Immature natural killer cell (primary cell): ENCODE data around the gene ARFIP1. TPM values are rescaled to one million over a fixed set of nuclear protein-coding genes. Genes with fewer than 3 reads are reported as not detected.
"Not testable (repeated sequence)": the region's sequence is repeated elsewhere in the genome, so short reads cannot be mapped to it uniquely, and the experiment has no call there.

Experiments used
- DNase-seq, 3 donors: peaks; one replicate each; pipeline ENCODE4 v3.0.0; 2022; ENCODE audit warnings: mixed read lengths in 1 of 3
- H3K27ac Mint-ChIP-seq, 6 donors: one replicate each; pipeline ENCODE4 v1.8.0; 2020; ENCODE audit warnings: mixed read lengths in 6 of 6, mild to moderate bottlenecking in 5 of 6, inconsistent platforms in 4 of 6, moderate library complexity in 3 of 6
- H3K27me3 Mint-ChIP-seq, 3 donors: one replicate each; pipeline ENCODE4 v1.8.0; 2020 to 2021; ENCODE audit warnings: low read depth in 3 of 3, mild to moderate bottlenecking in 3 of 3, mixed read lengths in 3 of 3, moderate library complexity in 3 of 3, inconsistent platforms in 1 of 3
- H3K36me3 Mint-ChIP-seq, 3 donors: one replicate each; pipeline ENCODE4 v1.8.0; 2020; ENCODE audit warnings: mixed read lengths in 3 of 3, inconsistent platforms in 2 of 3, mild to moderate bottlenecking in 2 of 3
- H3K4me1 Mint-ChIP-seq, 2 donors: one replicate each; pipeline ENCODE4 v1.8.0; 2020; ENCODE audit warnings: inconsistent platforms in 2 of 2, mild to moderate bottlenecking in 2 of 2, mixed read lengths in 2 of 2, moderate library complexity in 1 of 2
- H3K4me3 Mint-ChIP-seq, 5 donors: one replicate each; pipeline ENCODE4 v1.8.0; 2020; ENCODE audit warnings: mild to moderate bottlenecking in 5 of 5, mixed read lengths in 5 of 5, inconsistent platforms in 3 of 5, moderate library complexity in 3 of 5
- H3K9me3 Mint-ChIP-seq, 6 donors: one replicate each; pipeline ENCODE4 v1.8.0; 2020; ENCODE audit warnings: mild to moderate bottlenecking in 6 of 6, mixed read lengths in 6 of 6, inconsistent platforms in 4 of 6, moderate library complexity in 3 of 6
- polyA plus RNA-seq, 3 donors: library from polyadenylated mRNA; unstranded; fragments of 300-500 nt; fragmentation: Illumina TruSeq; gene quantifications; one replicate each; pipeline ENCODE4 v1.2.3, GENCODE V29; 2021

The ARFIP1 gene
- polyA plus RNA-seq, 3 donors from 2014 or later: 23.2 to 31.0 (median 25.6) TPM

GRCh38 chr4:152864361-152864760, 84.6 kb downstream of the ARFIP1 start:
- Mint-ChIP-seq H3K4me3 (no peak overlapping the region), H3K27me3 (peaks cover 0 to 1% (median under 1%) of the 10 kb centered on the region in 3 donors), H3K9me3 (no peaks in the 10 kb centered on the region), H3K36me3 (peaks cover 0 to 11% (median 6%) of the 10 kb centered on the region in 3 donors), H3K4me1 (no peaks in the 10 kb centered on the region), H3K27ac (peak overlapping the region in 1 of 6 donors; percentile 34)
- DNase-seq: no peak

GRCh38 chr4:152866432-152866993, 86.8 kb downstream of the ARFIP1 start:
- peaks cover 5 to 17% (median 6%) of the 10 kb centered on the region in 3 donors for H3K36me3 Mint-ChIP-seq
- not testable (repeated sequence) for H3K27me3 Mint-ChIP-seq, DNase-seq, H3K4me3 Mint-ChIP-seq, H3K9me3 Mint-ChIP-seq, H3K4me1 Mint-ChIP-seq, H3K27ac Mint-ChIP-seq

- Mint-ChIP-seq H3K27ac (no peak overlapping the region), H3K4me1 (no peaks in the 10 kb centered on the region), H3K4me3 (no peak overlapping the region), H3K27me3 (peaks cover 0 to 2% (median 1%) of the 10 kb centered on the region in 3 donors), H3K36me3 (peaks cover 15 to 22% (median 15%) of the 10 kb centered on the region in 3 donors), H3K9me3 (no peaks in the 10 kb centered on the region)
- DNase-seq: no peak
Observed at GRCh38 chr4:152870606-152871005, 90.9 kb downstream of the ARFIP1 start.

- Mint-ChIP-seq H3K27me3 (no peaks in the 10 kb centered on the region), H3K27ac (no peak overlapping the region), H3K4me1 (no peaks in the 10 kb centered on the region), H3K9me3 (no peaks in the 10 kb centered on the region), H3K4me3 (no peak overlapping the region), H3K36me3 (peaks cover 22 to 42% (median 36%) of the 10 kb centered on the region in 3 donors)
- no peak for DNase-seq
Observed at GRCh38 chr4:152875261-152875660, 95.5 kb downstream of the ARFIP1 start.

- DNase-seq: no peak
Observed at GRCh38 chr4:152877868-152878267, 98.1 kb downstream of the ARFIP1 start.

GRCh38 chr4:152880263-152880662, 100.5 kb downstream of the ARFIP1 start:
- H3K27ac Mint-ChIP-seq: no peak overlapping the region
- H3K4me1 Mint-ChIP-seq: no peaks in the 10 kb centered on the region
- H3K27me3 Mint-ChIP-seq: no peaks in the 10 kb centered on the region
- peaks cover 24 to 44% (median 43%) of the 10 kb centered on the region in 3 donors for H3K36me3 Mint-ChIP-seq
- H3K4me3 Mint-ChIP-seq: no peak overlapping the region
- no peaks in the 10 kb centered on the region for H3K9me3 Mint-ChIP-seq
- DNase-seq: no peak

More at GRCh38 chr4:152877868-152878267, 98.1 kb downstream of the ARFIP1 start:
- Mint-ChIP-seq H3K4me1 (no peaks in the 10 kb centered on the region), H3K9me3 (no peaks in the 10 kb centered on the region), H3K27ac (no peak overlapping the region), H3K27me3 (no peaks in the 10 kb centered on the region), H3K4me3 (no peak overlapping the region), H3K36me3 (peaks cover 27 to 46% (median 43%) of the 10 kb centered on the region in 3 donors)

GRCh38 chr4:152881974-152882373, 102.2 kb downstream of the ARFIP1 start:
- no peaks in the 10 kb centered on the region for H3K9me3 Mint-ChIP-seq
- H3K36me3 Mint-ChIP-seq: peaks cover 21 to 40% (median 37%) of the 10 kb centered on the region in 3 donors
- no peak for DNase-seq
- no peak overlapping the region for H3K4me3 Mint-ChIP-seq
- no peaks in the 10 kb centered on the region for H3K4me1 Mint-ChIP-seq
- H3K27me3 Mint-ChIP-seq: no peaks in the 10 kb centered on the region
- no peak overlapping the region for H3K27ac Mint-ChIP-seq

- peaks cover 22 to 26% (median 26%) of the 10 kb centered on the region in 3 donors for H3K36me3 Mint-ChIP-seq
- H3K4me1 Mint-ChIP-seq: no peaks in the 10 kb centered on the region
- H3K4me3 Mint-ChIP-seq: no peak overlapping the region
Observed at GRCh38 chr4:152885185-152885584, 105.4 kb downstream of the ARFIP1 start.

GRCh38 chr4:152886201-152886600, 106.4 kb downstream of the ARFIP1 start:
- H3K36me3 Mint-ChIP-seq: peaks cover 29 to 35% (median 30%) of the 10 kb centered on the region in 3 donors
- no peaks in the 10 kb centered on the region for H3K4me1 Mint-ChIP-seq
- no peaks in the 10 kb centered on the region for H3K9me3 Mint-ChIP-seq
- H3K4me3 Mint-ChIP-seq: no peak overlapping the region
- no peak overlapping the region for H3K27ac Mint-ChIP-seq
- DNase-seq: no peak
- no peaks in the 10 kb centered on the region for H3K27me3 Mint-ChIP-seq

More at GRCh38 chr4:152885185-152885584, 105.4 kb downstream of the ARFIP1 start:
- no peaks in the 10 kb centered on the region for H3K27me3 Mint-ChIP-seq
- no peak overlapping the region for H3K27ac Mint-ChIP-seq
- no peak for DNase-seq
- no peaks in the 10 kb centered on the region for H3K9me3 Mint-ChIP-seq

- peaks cover 33 to 44% (median 34%) of the 10 kb centered on the region in 3 donors for H3K36me3 Mint-ChIP-seq
- no peaks in the 10 kb centered on the region for H3K9me3 Mint-ChIP-seq
- H3K27ac Mint-ChIP-seq: no peak overlapping the region
Observed at GRCh38 chr4:152887981-152888380, 108.2 kb downstream of the ARFIP1 start.

GRCh38 chr4:152892974-152893373, 113.2 kb downstream of the ARFIP1 start:
- Mint-ChIP-seq H3K4me1 (peaks cover 2 to 13% of the 10 kb centered on the region in 2 donors), H3K27me3 (peaks cover 0 to 1% (median 0%) of the 10 kb centered on the region in 3 donors), H3K4me3 (no peak overlapping the region), H3K36me3 (peaks cover 18 to 47% (median 22%) of the 10 kb centered on the region in 3 donors), H3K9me3 (peaks cover 0 to 1% (median 0%) of the 10 kb centered on the region in 6 donors), H3K27ac (no peak overlapping the region)
- DNase-seq: no peak

More at GRCh38 chr4:152887981-152888380, 108.2 kb downstream of the ARFIP1 start:
- H3K4me3 Mint-ChIP-seq: no peak overlapping the region
- no peaks in the 10 kb centered on the region for H3K27me3 Mint-ChIP-seq
- no peak for DNase-seq
- H3K4me1 Mint-ChIP-seq: no peaks in the 10 kb centered on the region

- DNase-seq: no peak
- peaks cover 2 to 13% of the 10 kb centered on the region in 2 donors for H3K4me1 Mint-ChIP-seq
- H3K36me3 Mint-ChIP-seq: peaks cover 22 to 51% (median 23%) of the 10 kb centered on the region in 3 donors
- peaks cover 0 to 1% (median 0%) of the 10 kb centered on the region in 3 donors for H3K27me3 Mint-ChIP-seq
- peak overlapping the region in 1 of 6 donors; percentile 25 for H3K27ac Mint-ChIP-seq
- H3K4me3 Mint-ChIP-seq: no peak overlapping the region
- peaks cover 0 to 1% (median 0%) of the 10 kb centered on the region in 6 donors for H3K9me3 Mint-ChIP-seq
Observed at GRCh38 chr4:152894673-152895072, 114.9 kb downstream of the ARFIP1 start.

GRCh38 chr4:152896811-152897210, 117.1 kb downstream of the ARFIP1 start:
- no peak overlapping the region for H3K4me3 Mint-ChIP-seq
- peaks cover 2 to 13% of the 10 kb centered on the region in 2 donors for H3K4me1 Mint-ChIP-seq
- peaks cover 0 to 4% (median 0%) of the 10 kb centered on the region in 3 donors for H3K27me3 Mint-ChIP-seq
- DNase-seq: no peak
- peaks cover 0 to 1% (median 0%) of the 10 kb centered on the region in 6 donors for H3K9me3 Mint-ChIP-seq
- no peak overlapping the region for H3K27ac Mint-ChIP-seq
- H3K36me3 Mint-ChIP-seq: peaks cover 11 to 41% (median 15%) of the 10 kb centered on the region in 3 donors

- not testable (repeated sequence) for DNase-seq, H3K27me3 Mint-ChIP-seq, H3K27ac Mint-ChIP-seq, H3K9me3 Mint-ChIP-seq, H3K4me3 Mint-ChIP-seq
- Mint-ChIP-seq H3K36me3 (peaks cover 0 to 29% (median 6%) of the 10 kb centered on the region in 3 donors), H3K4me1 (peaks cover 2 to 13% of the 10 kb centered on the region in 2 donors)
Observed at GRCh38 chr4:152898133-152898532, 118.4 kb downstream of the ARFIP1 start.
